Activated naive CD8-positive, alpha-beta T cell treated with anti-CD3 and anti-CD28 coated beads, Interleukin-2, amount 10 ng/mL, durations not matched to agents 7 days and 5 days (primary cell): ENCODE data around the gene TBC1D5. TPM values are rescaled to one million over a fixed set of nuclear protein-coding genes. Genes with fewer than 3 reads are reported as not detected.
A peak's percentile ranks its signal among the peaks of the same experiment; 100 is the strongest.

Source experiments
- ATAC-seq: fragments of 150-1000 bp; cut with Tn5 transposase; one replicate; pipeline ENCODE4 v1.10.0; 2021; ENCODE audit warnings: low read depth, moderate library complexity
- POLR2A ChIA-PET: fragments of 350-600 bp; sonication (Branson Sonifier 250); formaldehyde crosslinking; loops from one replicate; lab custom pipeline; 2021; ENCODE audit warnings: antibody characterized with exemption; lab: Charles Lee
- DNase-seq: peaks from one replicate; pipeline ENCODE4 v3.0.0; 2021
- H3K27ac Mint-ChIP-seq: one replicate; pipeline ENCODE4 v1.8.0; 2022; ENCODE audit warnings: mild to moderate bottlenecking, mixed read lengths
- H3K27me3 Mint-ChIP-seq: one replicate; pipeline ENCODE4 v1.8.0; 2022; ENCODE audit warnings: mild to moderate bottlenecking, moderate library complexity, mixed read lengths
- H3K36me3 Mint-ChIP-seq: one replicate; pipeline ENCODE4 v1.8.0; 2021; ENCODE audit warnings: mild to moderate bottlenecking, mixed read lengths
- H3K4me1 Mint-ChIP-seq: one replicate; pipeline ENCODE4 v1.8.0; 2021; ENCODE audit warnings: mixed read lengths
- H3K4me3 Mint-ChIP-seq: one replicate; pipeline ENCODE4 v1.8.0; 2022; ENCODE audit warnings: mild to moderate bottlenecking, moderate library complexity, mixed read lengths
- H3K9me3 Mint-ChIP-seq: one replicate; pipeline ENCODE4 v1.8.0; 2021; ENCODE audit warnings: mixed read lengths
- total RNA-seq, 2 experiments: library from RNA; stranded (reverse); gene quantifications; one replicate each; pipeline ENCODE4 v1.2.3, GENCODE V29; 2021

The TBC1D5 gene
- total RNA-seq, 2 experiments from 2014 or later = 57.3 to 60.9 TPM

GRCh38 chr3:17149076-17149475, 593.4 kb downstream of the TBC1D5 start:
- no peaks in the 10 kb centered on the region for H3K27me3 Mint-ChIP-seq
- POLR2A ChIA-PET = no interaction called here
- no peak overlapping the region for H3K4me3 Mint-ChIP-seq
- peaks cover 15% of the 10 kb centered on the region for H3K9me3 Mint-ChIP-seq
- H3K27ac Mint-ChIP-seq = no peak overlapping the region
- DNase-seq (no peak), ATAC-seq (no peak)
- peaks cover 60% of the 10 kb centered on the region for H3K36me3 Mint-ChIP-seq
- H3K4me1 Mint-ChIP-seq = peaks cover 59% of the 10 kb centered on the region

- no peak for ATAC-seq
- POLR2A ChIA-PET = no interaction called here
- Mint-ChIP-seq H3K27ac (no peak overlapping the region), H3K4me1 (peaks cover 31% of the 10 kb centered on the region), H3K4me3 (no peak overlapping the region), H3K9me3 (peaks cover 15% of the 10 kb centered on the region), H3K27me3 (no peaks in the 10 kb centered on the region), H3K36me3 (peaks cover 38% of the 10 kb centered on the region)
- DNase-seq = no peak
These were observed 597.8 kb downstream of the TBC1D5 start for GRCh38 chr3:17144665-17144993.

GRCh38 chr3:17143893-17144664, 598.4 kb downstream of the TBC1D5 start:
- peaks cover 15% of the 10 kb centered on the region for H3K9me3 Mint-ChIP-seq
- H3K27me3 Mint-ChIP-seq = no peaks in the 10 kb centered on the region
- no peak overlapping the region for H3K27ac Mint-ChIP-seq
- POLR2A ChIA-PET = no interaction called here
- ATAC-seq (no peak), DNase-seq (no peak)
- H3K4me1 Mint-ChIP-seq = peaks cover 30% of the 10 kb centered on the region
- H3K4me3 Mint-ChIP-seq = no peak overlapping the region
- peaks cover 35% of the 10 kb centered on the region for H3K36me3 Mint-ChIP-seq

- ATAC-seq = no peak
- peaks cover 3% of the 10 kb centered on the region for H3K27me3 Mint-ChIP-seq
- H3K4me1 Mint-ChIP-seq = peaks cover 22% of the 10 kb centered on the region
- no peak overlapping the region for H3K27ac Mint-ChIP-seq
- POLR2A ChIA-PET = no interaction called here
- H3K36me3 Mint-ChIP-seq = peaks cover 26% of the 10 kb centered on the region
- no peak overlapping the region for H3K4me3 Mint-ChIP-seq
- H3K9me3 Mint-ChIP-seq = peaks cover 15% of the 10 kb centered on the region
- no peak for DNase-seq
These were observed 599.9 kb downstream of the TBC1D5 start for GRCh38 chr3:17142516-17142915.

GRCh38 chr3:17141699-17142098, 600.7 kb downstream of the TBC1D5 start:
- no peak for DNase-seq
- peaks cover 25% of the 10 kb centered on the region for H3K36me3 Mint-ChIP-seq
- POLR2A ChIA-PET = no interaction called here
- peaks cover 17% of the 10 kb centered on the region for H3K9me3 Mint-ChIP-seq
- H3K27ac Mint-ChIP-seq = no peak overlapping the region
- H3K4me3 Mint-ChIP-seq = no peak overlapping the region
- ATAC-seq = no peak
- H3K4me1 Mint-ChIP-seq = peaks cover 22% of the 10 kb centered on the region
- H3K27me3 Mint-ChIP-seq = peaks cover 3% of the 10 kb centered on the region

- Mint-ChIP-seq H3K4me1 (peaks cover 17% of the 10 kb centered on the region), H3K9me3 (peaks cover 15% of the 10 kb centered on the region), H3K4me3 (no peak overlapping the region), H3K36me3 (peaks cover 20% of the 10 kb centered on the region), H3K27ac (peak overlapping the region; percentile 71), H3K27me3 (peaks cover 3% of the 10 kb centered on the region)
- POLR2A ChIA-PET = interaction anchor here (0.8 kb wide), 1 partner anchor 235 kb away, joined by 3 read pairs; no protein-coding TSS in a partner anchor
- no peak for ATAC-seq
- no peak for DNase-seq
These were observed 601.5 kb downstream of the TBC1D5 start for GRCh38 chr3:17140670-17141505.

GRCh38 chr3:17138246-17139039, 604.0 kb downstream of the TBC1D5 start:
- ATAC-seq = no peak
- Mint-ChIP-seq H3K4me3 (no peak overlapping the region), H3K9me3 (peaks cover 11% of the 10 kb centered on the region), H3K27ac (no peak overlapping the region), H3K36me3 (peaks cover 8% of the 10 kb centered on the region), H3K4me1 (peaks cover 12% of the 10 kb centered on the region), H3K27me3 (peaks cover 3% of the 10 kb centered on the region)
- no peak for DNase-seq
- POLR2A ChIA-PET = no interaction called here

GRCh38 chr3:17137321-17137826, 605.1 kb downstream of the TBC1D5 start:
- no peak for ATAC-seq
- Mint-ChIP-seq H3K9me3 (peaks cover 5% of the 10 kb centered on the region), H3K27ac (no peak overlapping the region)

GRCh38 chr3:17136136-17136721, 606.2 kb downstream of the TBC1D5 start:
- peaks cover 1% of the 10 kb centered on the region for H3K36me3 Mint-ChIP-seq
- no peak overlapping the region for H3K27ac Mint-ChIP-seq
- no peak for DNase-seq
- H3K4me3 Mint-ChIP-seq = no peak overlapping the region
- no peak for ATAC-seq
- POLR2A ChIA-PET = no interaction called here
- H3K27me3 Mint-ChIP-seq = peaks cover 3% of the 10 kb centered on the region
- H3K9me3 Mint-ChIP-seq = peaks cover 5% of the 10 kb centered on the region
- peaks cover 9% of the 10 kb centered on the region for H3K4me1 Mint-ChIP-seq

More at GRCh38 chr3:17137321-17137826, 605.1 kb downstream of the TBC1D5 start:
- peaks cover 12% of the 10 kb centered on the region for H3K4me1 Mint-ChIP-seq
- peaks cover 1% of the 10 kb centered on the region for H3K36me3 Mint-ChIP-seq
- no peak for DNase-seq
- POLR2A ChIA-PET = no interaction called here
- H3K27me3 Mint-ChIP-seq = peaks cover 3% of the 10 kb centered on the region
- no peak overlapping the region for H3K4me3 Mint-ChIP-seq

GRCh38 chr3:17135696-17136095, 606.7 kb downstream of the TBC1D5 start:
- Mint-ChIP-seq H3K4me3 (no peak overlapping the region), H3K4me1 (peaks cover 9% of the 10 kb centered on the region), H3K9me3 (peaks cover 5% of the 10 kb centered on the region), H3K36me3 (peaks cover 1% of the 10 kb centered on the region), H3K27me3 (peaks cover 3% of the 10 kb centered on the region), H3K27ac (no peak overlapping the region)
- ATAC-seq = no peak
- no peak for DNase-seq
- POLR2A ChIA-PET = no interaction called here

GRCh38 chr3:17133632-17134545, 608.5 kb downstream of the TBC1D5 start:
- Mint-ChIP-seq H3K27me3 (peaks cover 3% of the 10 kb centered on the region), H3K4me3 (no peak overlapping the region), H3K36me3 (peaks cover 6% of the 10 kb centered on the region), H3K9me3 (peaks cover 5% of the 10 kb centered on the region), H3K4me1 (peaks cover 3% of the 10 kb centered on the region), H3K27ac (no peak overlapping the region)
- no peak for ATAC-seq
- DNase-seq = no peak
- POLR2A ChIA-PET = no interaction called here
